ENCODE data around the gene PRKAR1B. TPM values are rescaled to one million over a fixed set of nuclear protein-coding genes. Genes with fewer than 3 reads are reported as not detected.

PRKAR1B gene
- total RNA-seq, 1 donor from 2014 or later = 21.7 TPM

DNA sequence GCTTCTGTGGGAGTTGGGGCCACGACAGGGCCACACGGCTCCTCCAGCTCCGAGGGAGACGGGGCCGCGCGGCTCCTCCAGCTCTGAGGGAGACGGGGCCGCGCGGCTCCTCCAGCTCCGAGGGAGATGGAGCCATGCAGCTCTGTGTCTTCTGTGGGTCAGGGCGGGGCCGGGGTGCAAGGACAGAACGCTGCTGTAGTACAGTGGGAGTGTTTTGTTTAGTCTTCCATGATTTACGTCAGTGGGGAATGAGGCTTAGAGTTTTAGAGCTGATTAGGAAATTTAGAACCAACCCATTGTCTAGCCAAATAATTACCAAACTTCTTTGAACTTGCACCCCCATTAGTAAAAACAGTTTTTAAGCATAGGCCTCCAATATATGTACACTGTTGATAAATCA, 32.9 kb upstream of the PRKAR1B start:
- peaks cover 18% of the 10 kb centered on the region for H3K4me1 Mint-ChIP-seq (ENCODE audit: unreplicated experiment)
- TF ChIP-seq, protein P1, sequence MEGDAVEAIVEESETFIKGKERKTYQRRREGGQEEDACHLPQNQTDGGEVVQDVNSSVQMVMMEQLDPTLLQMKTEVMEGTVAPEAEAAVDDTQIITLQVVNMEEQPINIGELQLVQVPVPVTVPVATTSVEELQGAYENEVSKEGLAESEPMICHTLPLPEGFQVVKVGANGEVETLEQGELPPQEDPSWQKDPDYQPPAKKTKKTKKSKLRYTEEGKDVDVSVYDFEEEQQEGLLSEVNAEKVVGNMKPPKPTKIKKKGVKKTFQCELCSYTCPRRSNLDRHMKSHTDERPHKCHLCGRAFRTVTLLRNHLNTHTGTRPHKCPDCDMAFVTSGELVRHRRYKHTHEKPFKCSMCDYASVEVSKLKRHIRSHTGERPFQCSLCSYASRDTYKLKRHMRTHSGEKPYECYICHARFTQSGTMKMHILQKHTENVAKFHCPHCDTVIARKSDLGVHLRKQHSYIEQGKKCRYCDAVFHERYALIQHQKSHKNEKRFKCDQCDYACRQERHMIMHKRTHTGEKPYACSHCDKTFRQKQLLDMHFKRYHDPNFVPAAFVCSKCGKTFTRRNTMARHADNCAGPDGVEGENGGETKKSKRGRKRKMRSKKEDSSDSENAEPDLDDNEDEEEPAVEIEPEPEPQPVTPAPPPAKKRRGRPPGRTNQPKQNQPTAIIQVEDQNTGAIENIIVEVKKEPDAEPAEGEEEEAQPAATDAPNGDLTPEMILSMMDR (IDR thresholded peaks at IDR 0.05; ENCODE audit: unreplicated experiment) = no peak
- H3K27me3 Mint-ChIP-seq (ENCODE audit: unreplicated experiment) = peaks cover 6% of the 10 kb centered on the region
- H3K27ac Mint-ChIP-seq (ENCODE audit: unreplicated experiment) = no peak overlapping the region
- H3K36me3 Mint-ChIP-seq (ENCODE audit: low read depth, unreplicated experiment) = peaks cover 36% of the 10 kb centered on the region
- no peak overlapping the region for H3K4me3 Mint-ChIP-seq (ENCODE audit: unreplicated experiment)
- DNase-seq (ENCODE audit: low spot score) = no peak
- no peaks in the 10 kb centered on the region for H3K9me3 Mint-ChIP-seq (ENCODE audit: unreplicated experiment)

GRCh38 chr7:759569-759968, 32.5 kb upstream of the PRKAR1B start:
- Mint-ChIP-seq H3K27me3 (ENCODE audit: unreplicated experiment) (peaks cover 6% of the 10 kb centered on the region), H3K4me1 (ENCODE audit: unreplicated experiment) (peaks cover 18% of the 10 kb centered on the region), H3K27ac (ENCODE audit: unreplicated experiment) (peak overlapping the region; percentile 64), H3K4me3 (ENCODE audit: unreplicated experiment) (no peak overlapping the region), H3K9me3 (ENCODE audit: unreplicated experiment) (no peaks in the 10 kb centered on the region), H3K36me3 (ENCODE audit: low read depth, unreplicated experiment) (peaks cover 38% of the 10 kb centered on the region)
- no peak for DNase-seq (ENCODE audit: low spot score)
- TF ChIP-seq, protein P1 (IDR thresholded peaks at IDR 0.05; ENCODE audit: unreplicated experiment) = no peak

GRCh38 chr7:757741-758163, 30.7 kb upstream of the PRKAR1B start:
- no peak for DNase-seq (ENCODE audit: low spot score)
- Mint-ChIP-seq H3K36me3 (ENCODE audit: low read depth, unreplicated experiment) (peaks cover 49% of the 10 kb centered on the region), H3K4me1 (ENCODE audit: unreplicated experiment) (peaks cover 18% of the 10 kb centered on the region), H3K9me3 (ENCODE audit: unreplicated experiment) (no peaks in the 10 kb centered on the region), H3K27ac (ENCODE audit: unreplicated experiment) (no peak overlapping the region), H3K27me3 (ENCODE audit: unreplicated experiment) (peaks cover 7% of the 10 kb centered on the region), H3K4me3 (ENCODE audit: unreplicated experiment) (no peak overlapping the region)
- TF ChIP-seq, protein P1 (IDR thresholded peaks at IDR 0.05; ENCODE audit: unreplicated experiment) = no peak

GRCh38 chr7:756928-757560, 30.0 kb upstream of the PRKAR1B start:
- peaks cover 9% of the 10 kb centered on the region for H3K27me3 Mint-ChIP-seq (ENCODE audit: unreplicated experiment)
- DNase-seq (ENCODE audit: low spot score) = no peak
- TF ChIP-seq, protein P1 (IDR thresholded peaks at IDR 0.05; ENCODE audit: unreplicated experiment) = no peak

DNA sequence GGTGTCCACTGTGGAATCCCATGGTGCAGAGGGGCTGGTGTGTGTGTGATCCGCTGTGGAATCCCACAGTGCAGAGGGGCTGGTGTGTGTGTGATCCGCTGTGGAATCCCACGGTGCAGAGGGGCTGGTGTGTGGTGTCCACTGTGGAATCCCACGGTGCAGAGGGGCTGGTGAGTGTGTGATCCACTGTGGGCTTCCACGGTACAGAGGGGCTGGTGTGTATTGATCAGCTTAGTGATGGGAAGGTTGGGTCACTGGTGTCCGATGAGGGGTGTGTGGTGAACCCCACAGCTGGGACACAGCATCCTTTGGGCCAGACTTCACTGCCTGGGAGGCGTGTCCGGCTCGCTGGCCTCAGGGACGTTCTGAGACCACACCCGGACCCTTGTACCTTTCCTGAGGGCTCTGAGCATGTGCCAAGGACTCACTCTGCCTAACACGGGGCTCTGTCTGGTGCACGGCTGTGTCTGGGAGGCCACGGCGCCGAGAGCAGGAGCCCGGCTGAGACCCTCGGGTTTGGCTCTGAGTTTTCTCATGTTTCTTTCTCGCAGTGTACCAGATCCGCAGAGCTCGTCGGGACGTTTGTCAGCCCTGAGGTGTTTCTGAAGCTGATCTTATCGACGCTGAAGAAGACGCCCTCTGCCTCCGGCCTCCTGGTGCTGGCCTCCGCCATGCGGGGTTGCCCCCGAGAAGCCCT, 29.3 kb upstream of the PRKAR1B start:
- no peak for DNase-seq (ENCODE audit: low spot score)
- Mint-ChIP-seq H3K9me3 (ENCODE audit: unreplicated experiment) (no peaks in the 10 kb centered on the region), H3K36me3 (ENCODE audit: low read depth, unreplicated experiment) (peaks cover 50% of the 10 kb centered on the region), H3K4me3 (ENCODE audit: unreplicated experiment) (no peak overlapping the region), H3K27me3 (ENCODE audit: unreplicated experiment) (peaks cover 12% of the 10 kb centered on the region), H3K4me1 (ENCODE audit: unreplicated experiment) (peaks cover 18% of the 10 kb centered on the region), H3K27ac (ENCODE audit: unreplicated experiment) (no peak overlapping the region)
- TF ChIP-seq, protein P1 (IDR thresholded peaks at IDR 0.05; ENCODE audit: unreplicated experiment) = no peak

More at GRCh38 chr7:756928-757560, 30.0 kb upstream of the PRKAR1B start:
- no peaks in the 10 kb centered on the region for H3K9me3 Mint-ChIP-seq (ENCODE audit: unreplicated experiment)
- no peak overlapping the region for H3K27ac Mint-ChIP-seq (ENCODE audit: unreplicated experiment)
- H3K4me3 Mint-ChIP-seq (ENCODE audit: unreplicated experiment) = no peak overlapping the region
- peaks cover 52% of the 10 kb centered on the region for H3K36me3 Mint-ChIP-seq (ENCODE audit: low read depth, unreplicated experiment)
- H3K4me1 Mint-ChIP-seq (ENCODE audit: unreplicated experiment) = peaks cover 18% of the 10 kb centered on the region

All from endothelial cell (in vitro differentiated cells).